ENCODE results near the gene PAH.

Gene PAH

DNA sequence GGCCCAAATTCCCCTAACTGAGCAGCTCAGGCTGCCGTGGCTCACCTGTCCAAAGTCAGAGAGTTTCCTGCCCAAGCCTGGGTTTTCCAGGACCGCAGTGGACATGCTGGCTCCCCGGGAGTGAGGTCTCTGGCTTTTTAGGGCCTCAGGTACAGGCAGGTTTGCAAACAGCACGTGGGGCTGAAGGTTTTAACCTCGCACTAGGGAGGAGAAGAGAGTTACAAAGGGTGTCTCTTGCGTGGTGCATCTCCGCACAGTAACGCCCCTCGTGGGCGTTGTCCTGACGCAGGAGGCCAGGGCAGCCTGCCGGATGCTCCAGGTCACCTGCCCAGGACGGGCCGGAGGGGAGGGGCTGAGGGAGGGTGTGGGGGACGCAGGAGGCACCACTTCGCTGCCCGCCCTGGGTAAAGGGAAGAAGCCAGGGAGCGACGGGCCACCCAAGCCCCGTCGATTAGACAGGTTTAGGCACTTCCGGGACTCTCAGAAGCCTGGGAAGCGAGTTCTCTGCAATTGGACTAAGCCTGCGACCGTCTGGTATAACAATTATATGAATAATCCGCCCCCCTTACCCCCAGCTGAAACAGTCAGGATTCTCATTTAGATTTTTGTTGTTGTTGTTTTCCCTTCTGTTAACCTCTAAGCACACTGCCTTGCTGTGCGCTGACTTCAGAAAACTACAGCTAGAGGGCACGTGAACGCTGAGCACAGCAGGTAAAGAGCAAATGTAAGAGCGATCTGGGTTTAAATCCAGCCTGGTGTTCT is at the start of gene PAH:
Gene PAH, minus strand, starts transcription at position 219 of the 762 bp plus-strand sequence. Its CDS starts 114 bp downstream, at position 105.
- DNase-seq (ENCODE audit: low read depth in 2 of 2), result no peak

DNA sequence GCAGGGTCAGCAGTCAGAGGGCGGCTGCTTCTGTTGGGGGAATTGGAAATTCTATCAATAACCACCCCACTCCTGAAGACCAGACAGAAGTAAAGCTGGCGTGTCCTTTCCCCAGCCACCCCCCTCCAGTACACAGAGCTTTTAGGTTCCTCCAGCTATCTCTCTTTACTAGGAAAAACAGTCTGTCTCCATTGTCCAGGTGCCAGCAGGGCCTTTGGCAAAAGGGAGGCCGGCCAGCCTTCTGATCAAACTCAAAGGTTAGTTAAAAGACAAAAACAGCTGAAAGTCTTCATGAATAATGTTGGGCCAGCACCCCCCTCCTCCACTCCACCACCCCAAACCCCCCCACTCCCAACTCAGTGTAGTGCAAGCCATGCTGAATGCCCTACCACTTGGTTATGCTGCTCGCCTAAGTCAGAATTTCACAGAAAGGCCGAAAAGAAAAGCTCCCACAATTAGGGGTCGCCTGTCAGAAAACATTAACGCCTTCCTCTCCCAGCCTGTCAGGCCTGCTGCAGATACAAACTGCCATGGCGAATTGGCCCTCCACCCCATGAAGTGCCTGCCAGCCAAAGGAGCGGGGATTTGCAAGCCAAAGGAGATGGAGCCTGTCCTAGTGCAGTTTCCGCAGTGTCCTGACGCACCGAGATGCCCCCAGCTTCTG is 49.3 kb upstream of the PAH start:
- DNase-seq (ENCODE audit: low read depth in 2 of 2), result no peak

DNA sequence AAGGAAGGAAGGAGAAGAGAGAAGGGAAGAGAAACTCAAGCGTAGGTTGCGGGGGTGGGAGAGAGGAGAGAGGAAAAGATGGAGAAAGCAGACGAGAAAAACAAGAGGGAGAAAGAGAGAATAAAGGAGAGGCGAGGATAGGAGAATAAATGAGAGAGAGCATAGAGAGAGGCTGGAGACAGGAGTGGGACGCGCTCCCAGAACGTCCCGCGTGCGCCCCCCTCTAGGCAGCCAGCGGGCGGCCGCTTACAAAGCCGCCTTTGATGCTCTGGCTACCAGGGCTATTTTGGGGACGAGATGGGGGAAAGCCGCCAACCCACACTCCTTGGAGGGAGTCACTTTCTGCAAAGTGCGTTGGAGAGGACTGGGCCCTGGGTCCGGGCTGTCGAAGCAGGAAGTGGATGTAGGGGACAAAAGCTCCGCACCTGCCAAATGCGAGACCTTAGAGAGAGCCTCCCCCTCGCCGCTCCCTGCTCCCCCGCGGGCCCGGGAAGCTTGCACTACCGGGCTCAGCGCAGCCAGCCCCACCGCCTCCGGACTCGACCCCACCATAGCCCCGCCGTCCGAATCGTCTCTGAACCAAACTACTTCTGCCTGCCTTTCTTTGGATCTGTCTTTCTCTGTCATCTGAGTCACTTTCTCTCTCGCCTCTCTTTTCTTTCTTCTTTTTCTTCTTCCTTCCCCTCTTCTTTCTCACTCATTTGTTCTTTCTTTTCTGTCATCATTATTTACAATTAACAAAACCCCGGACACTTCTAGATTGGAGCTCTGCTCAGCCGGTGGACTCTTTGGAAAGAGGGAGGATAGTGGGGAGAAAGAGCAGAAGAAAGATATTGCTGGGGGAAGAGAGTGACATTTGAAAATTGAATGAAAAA is 48.5 kb upstream of the PAH start:
- DNase-seq (ENCODE audit: low read depth in 2 of 2), result no peak

DNA sequence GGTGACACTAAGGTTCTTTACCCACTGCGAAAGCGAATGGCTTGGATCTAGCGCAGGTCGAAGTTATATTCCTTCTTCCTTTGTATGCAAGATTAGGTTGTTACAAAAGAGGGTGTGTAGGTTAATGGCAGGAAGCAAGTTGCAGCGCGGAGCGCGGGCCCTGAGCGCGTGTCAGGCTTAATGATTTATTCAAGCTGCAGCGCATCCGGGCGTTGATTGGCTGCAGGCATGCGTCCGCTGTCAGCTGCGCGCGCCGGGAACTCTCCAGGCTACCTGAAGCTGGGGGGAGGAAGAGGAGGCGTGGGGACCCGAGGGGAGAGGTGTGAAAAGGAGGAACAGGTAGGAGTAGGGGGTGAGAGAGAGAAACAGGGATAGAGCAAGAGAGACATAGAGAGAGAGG is 47.8 kb upstream of the PAH start:
- no peak for DNase-seq (ENCODE audit: low read depth in 2 of 2)

DNA sequence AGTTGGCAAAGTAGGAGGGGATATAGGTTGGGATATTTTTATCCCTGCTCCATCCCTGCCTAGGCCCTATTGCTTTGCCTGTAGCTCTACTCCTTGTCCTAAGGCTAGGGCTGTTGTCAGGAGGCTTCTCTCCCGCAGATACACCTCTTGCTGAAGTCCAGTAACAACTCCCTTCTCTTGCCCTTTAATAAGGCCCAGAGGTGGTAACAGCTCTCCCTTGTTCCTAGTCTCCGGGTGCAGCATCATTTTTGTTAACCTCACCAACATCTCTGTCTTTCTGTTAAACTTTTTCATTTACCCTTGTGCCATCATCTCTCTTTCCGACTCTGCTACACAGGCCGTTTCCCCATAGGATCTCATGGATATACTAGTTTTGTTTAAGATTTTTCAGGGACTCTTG is 46.8 kb upstream of the PAH start:
- DNase-seq (ENCODE audit: low read depth in 2 of 2), result no peak

DNA sequence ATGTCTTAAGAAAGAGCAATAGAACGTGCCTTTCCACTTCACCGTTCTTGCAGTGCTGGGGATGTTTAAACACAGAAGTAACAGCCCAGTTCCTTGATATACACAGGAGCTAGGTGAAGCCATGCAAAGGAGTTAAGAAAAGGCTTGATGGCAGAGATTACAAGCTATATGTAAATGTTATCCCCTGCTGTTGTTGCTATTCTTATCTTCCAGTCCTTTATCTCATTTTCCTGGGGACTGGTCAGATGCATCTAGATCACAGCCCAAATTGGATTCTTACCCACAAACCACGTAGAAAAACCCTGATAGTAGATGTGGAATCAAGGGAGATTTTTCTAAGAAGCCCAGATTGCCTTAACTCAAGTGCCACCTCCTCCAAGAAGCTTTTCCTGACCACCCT is 45.9 kb upstream of the PAH start:
- DNase-seq (ENCODE audit: low read depth in 2 of 2), result no peak

DNA sequence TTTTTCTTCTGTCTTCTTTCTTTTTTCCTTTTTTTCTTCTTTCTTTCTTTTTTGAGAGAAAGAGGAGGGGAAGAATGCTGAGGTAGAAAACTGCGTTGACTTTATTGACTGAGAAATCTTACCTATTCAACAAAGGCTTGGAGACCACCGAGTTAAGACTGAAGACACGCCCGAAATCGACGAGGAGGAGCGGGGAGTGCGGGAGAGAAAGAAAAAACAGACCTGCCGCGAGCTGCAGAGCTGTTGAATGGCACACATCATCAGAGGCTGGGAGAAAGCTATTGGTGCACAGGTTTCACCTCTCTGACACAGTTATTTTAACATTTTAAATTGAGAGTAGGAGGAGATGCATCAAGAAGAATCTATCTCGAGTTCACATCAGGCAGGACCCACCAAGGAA is 45.5 kb upstream of the PAH start:
- DNase-seq (ENCODE audit: low read depth in 2 of 2), result no peak

DNA sequence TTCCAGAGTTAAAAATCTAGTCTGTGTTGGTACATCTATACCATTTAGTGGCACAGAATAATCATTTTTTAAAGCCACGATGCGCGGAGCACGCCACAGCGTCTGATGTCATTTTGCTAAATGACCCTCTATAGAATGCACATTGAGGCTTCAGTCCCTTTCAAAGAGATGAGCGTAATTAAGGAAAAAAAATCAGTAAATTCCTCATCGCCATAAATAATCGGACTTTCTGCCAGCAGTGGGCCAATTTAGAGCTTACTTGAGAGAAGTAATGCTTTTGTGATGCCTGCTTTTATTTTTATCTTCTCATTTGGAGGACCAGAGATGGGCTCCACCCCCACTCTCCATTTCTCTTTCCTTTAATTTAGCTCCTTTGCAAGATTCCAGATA is 44.4 kb upstream of the PAH start:
- no peak for DNase-seq (ENCODE audit: low read depth in 2 of 2)

DNA sequence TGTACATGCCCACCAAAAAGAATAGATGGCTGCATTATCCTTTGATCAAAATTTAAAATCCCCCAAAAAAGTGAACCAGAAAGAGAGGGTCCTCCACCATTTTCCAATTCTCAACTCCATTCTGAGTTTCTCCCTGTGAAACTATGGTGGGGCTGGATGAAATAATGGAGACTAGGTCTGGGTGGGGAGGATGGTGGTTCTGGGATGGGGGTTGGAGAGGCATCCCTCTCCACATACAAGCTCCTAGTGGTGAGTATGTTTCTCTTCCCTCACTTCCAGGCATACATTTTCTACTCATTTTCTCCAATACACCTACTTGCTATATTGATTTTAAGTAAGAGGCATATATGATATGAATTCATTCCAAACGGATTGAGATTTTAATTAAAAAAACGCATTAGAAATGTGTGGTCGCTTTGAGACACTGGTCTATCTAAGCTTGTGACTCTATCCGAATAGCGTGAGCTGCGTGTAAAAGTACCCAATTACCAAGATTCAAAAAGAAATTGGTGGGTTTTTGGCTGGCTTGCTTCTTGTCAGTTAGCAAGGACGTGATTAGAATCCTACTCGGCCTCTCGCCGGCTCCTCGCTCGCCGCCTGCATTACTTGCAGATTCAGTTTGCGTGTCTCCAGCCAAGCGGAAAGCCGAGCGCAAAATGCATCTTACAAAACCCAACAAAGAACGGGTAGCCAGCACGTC is 43.9 kb upstream of the PAH start:
- no peak for DNase-seq (ENCODE audit: low read depth in 2 of 2)

DNA sequence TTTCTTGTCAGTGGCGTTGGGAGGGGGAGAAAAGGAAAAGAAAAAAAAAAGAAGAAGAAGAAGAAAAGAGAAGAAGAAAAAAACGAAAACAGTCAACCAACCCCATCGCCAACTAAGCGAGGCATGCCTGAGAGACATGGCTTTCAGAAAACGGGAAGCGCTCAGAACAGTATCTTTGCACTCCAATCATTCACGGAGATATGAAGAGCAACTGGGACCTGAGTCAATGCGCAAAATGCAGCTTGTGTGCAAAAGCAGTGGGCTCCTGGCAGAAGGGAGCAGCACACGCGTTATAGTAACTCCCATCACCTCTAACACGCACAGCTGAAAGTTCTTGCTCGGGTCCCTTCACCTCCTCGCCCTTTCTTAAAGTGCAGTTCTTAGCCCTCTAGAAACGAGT is 42.3 kb upstream of the PAH start:
- no peak for DNase-seq (ENCODE audit: low read depth in 2 of 2)

DNA sequence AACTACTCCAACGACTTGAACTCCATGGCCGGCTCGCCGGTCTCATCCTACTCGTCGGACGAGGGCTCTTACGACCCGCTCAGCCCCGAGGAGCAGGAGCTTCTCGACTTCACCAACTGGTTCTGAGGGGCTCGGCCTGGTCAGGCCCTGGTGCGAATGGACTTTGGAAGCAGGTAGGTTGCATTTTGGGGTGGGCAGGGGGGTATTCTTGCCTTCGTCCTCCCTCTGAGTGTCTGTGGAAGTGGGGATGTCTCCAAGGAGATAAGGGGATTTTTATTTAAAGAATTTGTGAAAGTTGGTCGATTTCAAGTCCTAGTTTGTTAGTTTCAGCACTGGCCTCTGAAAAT is 41.8 kb upstream of the PAH start:
- DNase-seq (ENCODE audit: low read depth in 2 of 2), result no peak

DNA sequence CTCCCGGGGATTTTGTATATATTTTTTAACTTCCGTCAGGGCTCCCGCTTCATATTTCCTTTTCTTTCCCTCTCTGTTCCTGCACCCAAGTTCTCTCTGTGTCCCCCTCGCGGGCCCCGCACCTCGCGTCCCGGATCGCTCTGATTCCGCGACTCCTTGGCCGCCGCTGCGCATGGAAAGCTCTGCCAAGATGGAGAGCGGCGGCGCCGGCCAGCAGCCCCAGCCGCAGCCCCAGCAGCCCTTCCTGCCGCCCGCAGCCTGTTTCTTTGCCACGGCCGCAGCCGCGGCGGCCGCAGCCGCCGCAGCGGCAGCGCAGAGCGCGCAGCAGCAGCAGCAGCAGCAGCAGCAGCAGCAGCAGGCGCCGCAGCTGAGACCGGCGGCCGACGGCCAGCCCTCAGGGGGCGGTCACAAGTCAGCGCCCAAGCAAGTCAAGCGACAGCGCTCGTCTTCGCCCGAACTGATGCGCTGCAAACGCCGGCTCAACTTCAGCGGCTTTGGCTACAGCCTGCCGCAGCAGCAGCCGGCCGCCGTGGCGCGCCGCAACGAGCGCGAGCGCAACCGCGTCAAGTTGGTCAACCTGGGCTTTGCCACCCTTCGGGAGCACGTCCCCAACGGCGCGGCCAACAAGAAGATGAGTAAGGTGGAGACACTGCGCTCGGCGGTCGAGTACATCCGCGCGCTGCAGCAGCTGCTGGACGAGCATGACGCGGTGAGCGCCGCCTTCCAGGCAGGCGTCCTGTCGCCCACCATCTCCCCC is 41.2 kb upstream of the PAH start:
- no peak for DNase-seq (ENCODE audit: low read depth in 2 of 2)

DNA sequence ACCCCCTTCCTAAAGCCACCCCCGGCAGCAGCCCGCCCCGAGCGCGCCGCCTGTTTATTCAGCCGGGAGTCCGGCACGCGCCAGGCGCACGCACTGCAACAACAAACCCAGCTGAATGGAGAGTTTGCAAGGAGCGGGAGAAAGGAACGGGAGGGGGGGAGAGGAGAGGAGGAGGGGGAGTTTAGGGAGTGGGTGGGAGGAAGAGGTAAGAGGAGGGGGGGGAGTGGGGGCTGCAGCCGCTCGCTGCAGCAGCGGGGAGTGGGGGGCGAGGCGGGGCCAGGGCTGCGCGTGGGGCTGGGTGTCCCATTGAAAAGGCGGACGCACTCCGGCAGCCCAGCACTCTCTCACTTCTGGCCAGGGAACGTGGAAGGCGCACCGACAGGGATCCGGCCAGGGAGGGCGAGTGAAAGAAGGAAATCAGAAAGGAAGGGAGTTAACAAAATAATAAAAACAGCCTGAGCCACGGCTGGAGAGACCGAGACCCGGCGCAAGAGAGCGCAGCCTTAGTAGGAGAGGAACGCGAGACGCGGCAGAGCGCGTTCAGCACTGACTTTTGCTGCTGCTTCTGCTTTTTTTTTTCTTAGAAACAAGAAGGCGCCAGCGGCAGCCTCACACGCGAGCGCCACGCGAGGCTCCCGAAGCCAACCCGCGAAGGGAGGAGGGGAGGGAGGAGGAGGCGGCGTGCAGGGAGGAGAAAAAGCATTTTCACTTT is 40.5 kb upstream of the PAH start, which contains the start of gene ASCL1:
Gene ASCL1, plus strand, starts transcription at position 336 of the 712 bp plus-strand sequence. CDS start 571 bp downstream, outside the sequence.
- DNase-seq (ENCODE audit: low read depth in 2 of 2), result no peak

DNA sequence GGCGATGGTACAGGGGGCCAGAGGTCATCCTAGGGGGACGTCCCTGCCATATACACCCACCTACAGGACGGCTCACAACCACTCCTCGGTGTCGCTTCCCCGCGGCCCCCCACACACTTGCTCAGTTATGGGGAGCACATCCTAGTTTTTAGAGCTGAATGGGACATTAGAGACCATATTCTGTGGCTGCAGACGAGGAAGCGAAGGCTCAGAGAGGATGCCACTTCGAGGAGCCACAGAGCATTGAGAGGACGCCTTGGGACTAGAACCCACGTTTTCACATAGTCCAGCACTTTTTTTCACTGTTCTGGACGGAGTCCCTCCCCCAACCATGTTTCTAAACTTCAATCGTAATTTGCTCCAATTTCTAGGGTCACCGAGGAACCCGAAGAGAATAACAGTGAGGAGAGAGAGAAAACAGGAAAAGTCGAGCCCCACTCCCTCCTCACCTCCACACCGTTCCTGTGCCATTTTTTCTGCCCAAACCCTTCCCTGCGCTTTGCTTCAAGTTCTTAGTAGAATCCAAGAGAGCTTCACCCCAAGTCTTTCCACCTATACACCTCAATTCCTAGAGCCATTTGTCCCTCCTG is 39.8 kb upstream of the PAH start:
- DNase-seq (ENCODE audit: low read depth in 2 of 2), result no peak

DNA sequence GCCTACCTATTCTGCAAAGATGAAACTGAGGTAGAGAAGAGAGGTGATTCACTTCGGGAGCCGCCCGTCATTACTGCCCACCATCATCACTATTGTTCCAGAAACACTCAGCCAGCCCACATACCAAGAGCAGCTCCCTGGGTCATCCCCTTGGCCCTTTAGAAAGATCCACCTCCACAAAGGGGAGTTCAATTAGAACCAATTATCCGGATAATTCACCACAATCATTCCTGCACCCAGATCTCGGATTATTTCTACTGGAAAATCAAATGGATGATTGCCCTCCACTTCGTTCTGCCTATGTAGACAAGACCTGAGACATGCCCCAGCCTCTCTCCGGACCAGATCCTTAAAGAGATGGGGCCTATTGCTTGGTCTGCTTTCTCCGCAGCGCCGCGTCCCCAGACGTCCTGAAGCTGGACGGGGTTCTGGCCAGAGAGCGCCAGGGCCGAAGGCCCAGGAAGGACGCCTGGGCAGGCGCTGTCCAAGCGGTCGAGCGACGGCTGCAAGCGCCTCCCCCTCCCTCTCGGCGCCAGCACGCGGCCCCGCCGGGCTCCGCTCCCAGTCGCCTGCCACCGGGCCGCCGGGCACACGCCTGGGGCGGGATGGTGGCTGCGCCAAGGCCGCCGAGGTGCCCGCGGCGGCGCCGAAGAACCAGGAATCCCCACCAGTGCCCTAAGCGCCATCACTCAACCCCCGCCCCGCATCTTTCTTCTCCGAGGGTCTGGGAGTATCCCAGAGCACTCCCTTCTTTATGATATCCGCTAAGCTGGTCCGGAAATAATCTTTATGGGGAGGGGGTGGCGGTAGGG is 39.1 kb upstream of the PAH start:
- DNase-seq (ENCODE audit: low read depth in 2 of 2), result no peak

DNA sequence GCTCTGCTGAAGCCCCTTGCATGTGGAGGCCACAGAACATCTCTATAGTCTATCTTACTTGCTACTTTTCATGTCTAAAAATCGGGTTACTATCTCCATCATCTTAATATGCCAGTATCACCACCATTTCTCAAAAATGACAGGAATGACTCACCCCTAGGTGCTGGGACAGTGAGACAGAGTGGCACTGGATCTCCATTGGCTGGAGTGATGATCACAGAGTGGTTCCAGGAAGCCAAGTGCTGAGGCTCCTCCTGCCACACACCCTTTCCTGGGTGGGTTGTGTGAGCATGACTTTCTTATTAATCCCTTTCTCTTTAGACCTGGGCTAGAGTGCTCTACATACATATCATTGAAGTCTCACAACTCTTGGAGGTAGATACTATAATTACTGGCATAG is 37.1 kb upstream of the PAH start:
- DNase-seq (ENCODE audit: low read depth in 2 of 2), result no peak

DNA sequence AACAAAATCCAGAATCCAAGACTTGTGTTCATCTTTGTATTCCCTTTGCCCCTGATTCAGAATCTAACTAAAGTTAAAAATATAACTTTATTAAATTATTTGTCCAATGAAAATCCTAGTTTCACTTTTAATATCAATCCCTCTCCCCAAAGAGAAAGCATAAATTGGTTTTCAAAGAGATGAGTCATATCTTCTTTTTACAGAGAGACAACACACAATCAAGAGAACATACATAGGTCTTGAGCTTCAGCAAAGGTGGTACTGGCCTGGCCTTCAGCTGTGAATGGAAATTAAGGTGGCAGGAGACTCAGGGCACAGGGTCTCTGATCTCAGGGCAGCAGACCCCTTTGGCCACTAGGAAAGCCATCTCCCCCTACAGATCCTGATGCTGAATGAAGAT is 36.2 kb upstream of the PAH start:
- DNase-seq (ENCODE audit: low read depth in 2 of 2), result no peak

DNA sequence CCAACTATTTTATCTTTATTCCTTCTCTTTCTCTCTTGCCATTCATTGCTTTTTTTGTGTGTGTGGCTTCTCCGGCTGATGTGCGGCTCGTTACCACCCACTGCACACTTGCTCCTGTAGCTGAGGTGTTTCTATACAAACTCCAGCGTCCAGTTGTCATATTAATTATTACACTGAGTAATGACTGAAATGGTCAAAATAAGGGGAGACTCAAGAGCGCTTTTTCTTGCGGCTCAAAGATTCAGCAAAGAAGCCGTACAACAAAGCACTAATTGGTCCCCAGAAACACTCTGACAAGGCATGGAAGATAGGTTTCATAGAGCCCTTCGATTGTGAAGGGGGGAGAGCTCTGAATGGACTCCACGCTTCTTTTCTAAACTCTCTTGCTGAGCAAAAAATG is 34.8 kb upstream of the PAH start:
- DNase-seq (ENCODE audit: low read depth in 2 of 2), result no peak

DNA sequence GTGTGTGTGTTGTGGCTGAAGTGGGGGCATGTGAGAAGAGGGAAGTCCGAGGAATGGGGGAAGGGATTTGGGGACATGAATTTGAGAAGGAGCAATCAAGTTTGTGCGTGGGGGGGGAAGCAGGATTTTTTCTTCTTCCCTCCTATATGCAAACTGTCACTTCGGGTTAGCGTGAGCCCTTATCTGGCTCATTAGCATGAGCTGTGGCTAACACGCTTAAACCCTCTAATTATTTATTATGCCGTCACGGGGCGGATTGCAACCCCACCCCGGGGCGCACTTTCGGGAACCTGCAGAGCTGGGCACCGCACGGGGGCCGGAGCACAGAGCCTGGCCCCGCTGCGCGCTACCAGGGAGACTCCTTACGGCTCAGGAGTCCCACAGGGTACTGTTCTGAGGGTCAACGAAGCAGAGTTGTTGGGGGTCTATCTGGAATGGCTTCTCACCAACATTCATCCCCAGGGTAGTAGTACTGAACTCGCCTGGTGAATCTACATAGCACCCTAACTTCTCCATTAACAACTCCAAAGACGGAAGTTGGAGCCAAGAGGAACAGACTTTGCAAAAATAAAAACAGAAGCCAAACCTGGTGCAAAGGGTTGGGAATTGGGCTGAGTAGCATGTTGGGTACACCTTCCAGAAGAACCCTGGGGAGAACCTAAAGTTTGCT is 34.0 kb upstream of the PAH start:
- no peak for DNase-seq (ENCODE audit: low read depth in 2 of 2)

All from stimulated activated CD8-positive, alpha-beta memory T cell treated with anti-CD3 and anti-CD28 coated beads, Interleukin-2, amount 100 ng/mL, for 1 hour (primary cell).